Neural cell (in vitro differentiated cells): Measurements from ENCODE around the gene ERCC2. TPM values are rescaled to one million over a fixed set of nuclear protein-coding genes. Genes with fewer than 3 reads are reported as not detected.

Experiments
- H2AFZ ChIP-seq: fragments of 200-600, 300-800 bp; sonication (generic), shearing (Covaris generic); 2 replicates; pipeline ENCODE4 v1.6.0; 2014; ENCODE audit warnings: low read depth, mild to moderate bottlenecking, antibody characterized with exemption, low read length, moderate library complexity
- H3F3A ChIP-seq: fragments of 200-600 bp; shearing (Covaris generic); 2 replicates; pipeline ENCODE4 v1.6.1; 2016; ENCODE audit warnings: mild to moderate bottlenecking, moderate library complexity, mixed read lengths, antibody characterized with exemption, low read length; ENCODE audit not compliant: insufficient read depth, poor library complexity, severe bottlenecking
- H3K27ac ChIP-seq: fragments of 200-600, 300-800 bp; sonication (generic), shearing (Covaris generic); 2 replicates; pipeline ENCODE4 v1.5.1; 2014; ENCODE audit warnings: mild to moderate bottlenecking, low read length, moderate library complexity
- H3K27me3 ChIP-seq: fragments of 300-800, 200-600 bp; sonication (generic), shearing (Covaris generic); 2 replicates; pipeline ENCODE4 v1.6.0; 2014; ENCODE audit warnings: mild to moderate bottlenecking, low read depth, low read length, moderate library complexity; ENCODE audit not compliant: insufficient read depth
- H3K36me3 ChIP-seq: fragments of 300-800, 200-600 bp; sonication (generic), shearing (Covaris generic); 2 replicates; pipeline ENCODE4 v1.5.1; 2014; ENCODE audit warnings: mild to moderate bottlenecking, antibody characterized with exemption, low read length, moderate library complexity; ENCODE audit not compliant: insufficient read depth
- H3K4me2 ChIP-seq: fragments of 300-800, 200-600 bp; sonication (generic), shearing (Covaris generic); 2 replicates; pipeline ENCODE4 v1.6.0; 2014; ENCODE audit warnings: mild to moderate bottlenecking, low read length
- H3K4me3 ChIP-seq: fragments of 300-800, 200-600 bp; sonication (generic), shearing (Covaris generic); 2 replicates; pipeline ENCODE4 v1.5.1; 2014; ENCODE audit warnings: mild to moderate bottlenecking, low read length, moderate library complexity
- H3K79me2 ChIP-seq: fragments of 200-600 bp; shearing (Covaris generic); replicated peaks from 2 replicates; pipeline ENCODE4 v1.6.0; 2014; ENCODE audit warnings: mild to moderate bottlenecking, low read length, moderate library complexity; ENCODE audit not compliant: insufficient read depth
- H3K9ac ChIP-seq: fragments of 300-800, 200-600 bp; sonication (generic), shearing (Covaris generic); 2 replicates; pipeline ENCODE4 v1.6.1; 2016; ENCODE audit warnings: mild to moderate bottlenecking, low read length, mixed read lengths
- H3K9me2 ChIP-seq: fragments of 200-600 bp; shearing (Covaris generic); 2 replicates; pipeline ENCODE4 v1.6.1; 2016; ENCODE audit warnings: mild to moderate bottlenecking, low read length, mixed read lengths; ENCODE audit not compliant: insufficient read depth
- H3K9me3 ChIP-seq: fragments of 200-600, 300-800 bp; sonication (generic), shearing (Covaris generic); 2 replicates; pipeline ENCODE4 v1.6.1; 2016; ENCODE audit warnings: mild to moderate bottlenecking, mixed run types, low read length, moderate library complexity, mixed read lengths
- H4K20me1 ChIP-seq: fragments of 200-600 bp; shearing (Covaris generic); 2 replicates; pipeline ENCODE4 v1.6.1; 2016; ENCODE audit warnings: mild to moderate bottlenecking, mixed run types; ENCODE audit not compliant: insufficient read depth
- EP300 ChIP-seq: fragments of 450-650 bp; conservative IDR thresholded peaks from 2 replicates; pipeline ENCODE4 v1.6.1; 2014; ENCODE audit warnings: antibody characterized with exemption, mild to moderate bottlenecking, moderate library complexity; ENCODE audit not compliant: poor library complexity, severe bottlenecking
- EZH2 ChIP-seq: fragments of 200-600, 300-800 bp; shearing (Covaris generic), sonication (generic); IDR thresholded peaks from 2 replicates; pipeline ENCODE4 v1.6.1; 2014; ENCODE audit warnings: antibody characterized with exemption, low read length, borderline replicate concordance, mild to moderate bottlenecking; ENCODE audit not compliant: insufficient read depth, poor library complexity, severe bottlenecking
- MXI1 ChIP-seq: fragments of 450-650 bp; conservative IDR thresholded peaks from 2 replicates; pipeline ENCODE4 v1.6.1; 2014; ENCODE audit warnings: antibody characterized with exemption, mild to moderate bottlenecking; ENCODE audit not compliant: poor library complexity, severe bottlenecking
- POLR2AphosphoS5 ChIP-seq: IDR thresholded peaks from 2 replicates; pipeline ENCODE4 v1.6.1; 2012
- RAD21 ChIP-seq: fragments of 450-650 bp; conservative IDR thresholded peaks from 2 replicates; pipeline ENCODE4 v1.6.1; 2014; ENCODE audit warnings: antibody characterized with exemption, mild to moderate bottlenecking, moderate library complexity
- SMC3 ChIP-seq: fragments of 450-650 bp; conservative IDR thresholded peaks from 2 replicates; pipeline ENCODE4 v1.6.1; 2014; ENCODE audit warnings: antibody characterized with exemption, mild to moderate bottlenecking, moderate library complexity; ENCODE audit not compliant: poor library complexity
- TAF1 ChIP-seq: IDR thresholded peaks from 2 replicates; pipeline ENCODE4 v1.6.1; 2012; ENCODE audit warnings: low read depth
- polyA plus RNA-seq: library from polyadenylated mRNA; depleted of rRNA; stranded (reverse); fragments of >200 nt; gene quantifications from 2 replicates; pipeline ENCODE4 v1.2.3, GENCODE V29; 2014
- TF ChIP-seq, protein P1 (sequence below): fragments of 450-650 bp; IDR thresholded peaks from 2 replicates; pipeline ENCODE4 v1.5.1; 2014; ENCODE audit warnings: antibody characterized with exemption, mild to moderate bottlenecking, moderate library complexity; ENCODE audit not compliant: poor library complexity, severe bottlenecking
- TF ChIP-seq, protein P2 (sequence below): IDR thresholded peaks from 2 replicates; pipeline ENCODE4 v1.6.1; 2012; ENCODE audit warnings: borderline replicate concordance

ERCC2 gene
- polyA plus RNA-seq, 1 donor from 2014 or later: 28.8 TPM

DNA sequence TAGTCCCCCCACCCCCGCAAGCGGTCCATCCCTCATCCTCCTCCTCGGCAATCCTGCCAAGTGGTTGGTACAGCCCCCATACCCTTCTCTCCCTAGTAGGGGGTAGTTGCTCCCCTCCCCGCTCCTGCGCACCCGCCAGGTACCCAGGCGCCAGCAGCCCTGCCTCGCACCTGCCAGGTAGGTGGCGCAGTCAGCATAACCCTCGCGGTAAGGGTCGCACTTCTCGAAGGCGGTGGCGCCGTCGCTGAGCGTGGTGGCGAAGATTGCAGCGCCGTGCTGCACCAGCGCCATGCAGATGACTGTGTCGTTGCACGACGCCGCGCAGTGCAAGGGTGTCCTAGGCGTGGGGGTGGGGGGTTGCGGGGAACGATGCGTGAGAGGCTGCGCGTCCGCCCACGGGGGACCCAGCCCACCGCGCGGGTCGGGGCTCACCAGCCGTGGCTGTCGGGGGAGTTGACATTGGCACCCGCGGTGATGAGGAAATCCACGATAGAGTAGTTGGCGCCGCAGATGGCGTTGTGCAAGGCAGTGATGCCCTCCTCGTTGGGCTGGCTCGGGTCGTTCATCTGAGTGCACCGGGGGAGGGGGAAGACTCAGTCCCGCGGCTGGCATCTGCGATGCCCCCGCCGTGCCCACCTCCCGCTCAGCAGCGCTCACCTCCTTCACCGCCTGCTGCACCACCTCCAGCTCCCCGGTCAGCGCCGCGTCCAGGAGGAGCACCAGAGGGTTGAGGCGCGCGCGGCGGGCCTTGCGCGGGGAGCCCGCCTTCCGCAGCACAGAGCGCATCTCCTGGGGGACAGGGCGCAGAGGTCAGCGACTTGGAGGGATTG is 15.2 kb upstream of the ERCC2 start:
- no peaks in the 10 kb centered on the region for H3K9me2 ChIP-seq
- H3K79me2 ChIP-seq: no peaks in the 10 kb centered on the region
- no peak overlapping the region for H2AFZ ChIP-seq
- TF ChIP-seq EZH2: no peak
- TF ChIP-seq, protein P1, sequence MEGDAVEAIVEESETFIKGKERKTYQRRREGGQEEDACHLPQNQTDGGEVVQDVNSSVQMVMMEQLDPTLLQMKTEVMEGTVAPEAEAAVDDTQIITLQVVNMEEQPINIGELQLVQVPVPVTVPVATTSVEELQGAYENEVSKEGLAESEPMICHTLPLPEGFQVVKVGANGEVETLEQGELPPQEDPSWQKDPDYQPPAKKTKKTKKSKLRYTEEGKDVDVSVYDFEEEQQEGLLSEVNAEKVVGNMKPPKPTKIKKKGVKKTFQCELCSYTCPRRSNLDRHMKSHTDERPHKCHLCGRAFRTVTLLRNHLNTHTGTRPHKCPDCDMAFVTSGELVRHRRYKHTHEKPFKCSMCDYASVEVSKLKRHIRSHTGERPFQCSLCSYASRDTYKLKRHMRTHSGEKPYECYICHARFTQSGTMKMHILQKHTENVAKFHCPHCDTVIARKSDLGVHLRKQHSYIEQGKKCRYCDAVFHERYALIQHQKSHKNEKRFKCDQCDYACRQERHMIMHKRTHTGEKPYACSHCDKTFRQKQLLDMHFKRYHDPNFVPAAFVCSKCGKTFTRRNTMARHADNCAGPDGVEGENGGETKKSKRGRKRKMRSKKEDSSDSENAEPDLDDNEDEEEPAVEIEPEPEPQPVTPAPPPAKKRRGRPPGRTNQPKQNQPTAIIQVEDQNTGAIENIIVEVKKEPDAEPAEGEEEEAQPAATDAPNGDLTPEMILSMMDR: peak; percentile 24
- no peak for TF ChIP-seq POLR2AphosphoS5
- H3K4me3 ChIP-seq: peak overlapping the region; percentile 28
- no peaks in the 10 kb centered on the region for H3K36me3 ChIP-seq
- no peak overlapping the region for H3K4me2 ChIP-seq
- H3F3A ChIP-seq: no peaks in the 10 kb centered on the region
- H3K9ac ChIP-seq: no peak overlapping the region
- H4K20me1 ChIP-seq: no peaks in the 10 kb centered on the region
- H3K9me3 ChIP-seq: no peaks in the 10 kb centered on the region
- H3K27ac ChIP-seq: no peak overlapping the region
- peaks cover 19% of the 10 kb centered on the region for H3K27me3 ChIP-seq

DNA sequence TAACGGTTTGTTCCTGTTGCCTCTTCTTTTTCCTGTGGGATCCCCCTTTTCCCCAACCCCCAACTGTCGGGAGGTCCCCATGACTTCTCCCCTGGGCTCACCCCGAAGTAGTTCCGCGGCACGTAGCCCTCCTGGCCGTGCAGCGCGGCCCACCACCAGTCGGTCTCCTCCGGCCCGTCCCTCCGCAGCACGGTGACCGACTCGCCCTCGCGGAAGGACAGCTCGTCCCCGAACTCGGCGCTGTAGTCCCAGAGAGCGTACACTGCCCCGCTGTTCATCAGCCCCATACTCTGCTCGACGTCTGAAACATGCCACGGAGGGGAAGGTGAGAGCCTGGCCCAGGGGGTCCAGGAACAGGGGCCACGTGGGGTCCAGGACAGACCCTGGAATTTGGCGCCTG is 12.1 kb upstream of the ERCC2 start:
- Histone ChIP-seq H3K4me3 (no peak overlapping the region), H3K9me3 (no peaks in the 10 kb centered on the region), H3K79me2 (no peaks in the 10 kb centered on the region), H3K27me3 (peaks cover 19% of the 10 kb centered on the region), H3K9me2 (no peaks in the 10 kb centered on the region), H3K4me2 (no peak overlapping the region), H4K20me1 (no peaks in the 10 kb centered on the region), H3K36me3 (no peaks in the 10 kb centered on the region), H3F3A (no peaks in the 10 kb centered on the region), H2AFZ (no peak overlapping the region), H3K9ac (no peak overlapping the region), H3K27ac (no peak overlapping the region)
- TF ChIP-seq RAD21 (no peak), EP300 (no peak), TAF1 (no peak), SMC3 (no peak), POLR2AphosphoS5 (no peak), MXI1 (no peak), EZH2 (no peak)
- TF ChIP-seq, protein P1: no peak
- TF ChIP-seq, protein P2, sequence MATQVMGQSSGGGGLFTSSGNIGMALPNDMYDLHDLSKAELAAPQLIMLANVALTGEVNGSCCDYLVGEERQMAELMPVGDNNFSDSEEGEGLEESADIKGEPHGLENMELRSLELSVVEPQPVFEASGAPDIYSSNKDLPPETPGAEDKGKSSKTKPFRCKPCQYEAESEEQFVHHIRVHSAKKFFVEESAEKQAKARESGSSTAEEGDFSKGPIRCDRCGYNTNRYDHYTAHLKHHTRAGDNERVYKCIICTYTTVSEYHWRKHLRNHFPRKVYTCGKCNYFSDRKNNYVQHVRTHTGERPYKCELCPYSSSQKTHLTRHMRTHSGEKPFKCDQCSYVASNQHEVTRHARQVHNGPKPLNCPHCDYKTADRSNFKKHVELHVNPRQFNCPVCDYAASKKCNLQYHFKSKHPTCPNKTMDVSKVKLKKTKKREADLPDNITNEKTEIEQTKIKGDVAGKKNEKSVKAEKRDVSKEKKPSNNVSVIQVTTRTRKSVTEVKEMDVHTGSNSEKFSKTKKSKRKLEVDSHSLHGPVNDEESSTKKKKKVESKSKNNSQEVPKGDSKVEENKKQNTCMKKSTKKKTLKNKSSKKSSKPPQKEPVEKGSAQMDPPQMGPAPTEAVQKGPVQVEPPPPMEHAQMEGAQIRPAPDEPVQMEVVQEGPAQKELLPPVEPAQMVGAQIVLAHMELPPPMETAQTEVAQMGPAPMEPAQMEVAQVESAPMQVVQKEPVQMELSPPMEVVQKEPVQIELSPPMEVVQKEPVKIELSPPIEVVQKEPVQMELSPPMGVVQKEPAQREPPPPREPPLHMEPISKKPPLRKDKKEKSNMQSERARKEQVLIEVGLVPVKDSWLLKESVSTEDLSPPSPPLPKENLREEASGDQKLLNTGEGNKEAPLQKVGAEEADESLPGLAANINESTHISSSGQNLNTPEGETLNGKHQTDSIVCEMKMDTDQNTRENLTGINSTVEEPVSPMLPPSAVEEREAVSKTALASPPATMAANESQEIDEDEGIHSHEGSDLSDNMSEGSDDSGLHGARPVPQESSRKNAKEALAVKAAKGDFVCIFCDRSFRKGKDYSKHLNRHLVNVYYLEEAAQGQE: no peak
